ENCODE data around the gene MYLIP. TPM values are rescaled to one million over a fixed set of nuclear protein-coding genes. Genes with fewer than 3 reads are reported as not detected.
A peak's percentile ranks its signal among the peaks of the same experiment; 100 is the strongest.

The MYLIP gene
- total RNA-seq, 1 donor from 2014 or later = 95.5 TPM

DNA sequence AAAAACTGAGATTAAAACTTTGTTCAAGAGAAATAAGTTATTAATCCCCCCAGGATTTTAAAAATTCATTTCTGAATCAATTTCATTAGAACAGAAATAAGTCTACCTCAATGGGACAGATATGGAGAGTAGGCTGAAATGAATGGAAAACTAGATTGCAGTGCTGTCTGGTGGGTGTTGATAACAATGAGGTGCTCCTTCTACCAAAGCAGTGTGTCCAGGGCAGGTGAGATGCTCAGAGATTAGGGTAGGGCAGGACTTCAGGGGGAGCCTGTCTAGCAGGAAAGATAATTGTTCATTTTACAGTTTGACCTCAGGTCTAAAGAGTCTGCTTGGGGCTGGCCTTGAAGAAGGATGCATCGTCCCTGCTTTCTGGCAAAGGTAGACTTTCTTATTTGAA, 38.0 kb upstream of the MYLIP start:
- Histone ChIP-seq H3K27me3 (ENCODE audit: control insufficient read depth in 3 of 3, insufficient read depth in 3 of 3, low read length in 3 of 3) (no peaks in the 10 kb centered on the region), H3K4me3 (ENCODE audit: low read length in 3 of 3) (no peak overlapping the region), H3K9me3 (ENCODE audit: control insufficient read depth in 3 of 3, low read length in 3 of 3) (no peaks in the 10 kb centered on the region), H3K36me3 (ENCODE audit: control insufficient read depth in 3 of 3, insufficient read depth in 3 of 3, low read length in 3 of 3) (no peaks in the 10 kb centered on the region), H3K4me1 (ENCODE audit: control insufficient read depth in 3 of 3, insufficient read depth in 3 of 3, low read length in 3 of 3) (peaks cover 4 to 10% (median 9%) of the 10 kb centered on the region in 3 donors), H3K9ac (ENCODE audit: low read depth in 1 of 3, low read length in 3 of 3) (no peak overlapping the region), H3K27ac (ENCODE audit: low read depth, low read length) (no peak overlapping the region)

DNA sequence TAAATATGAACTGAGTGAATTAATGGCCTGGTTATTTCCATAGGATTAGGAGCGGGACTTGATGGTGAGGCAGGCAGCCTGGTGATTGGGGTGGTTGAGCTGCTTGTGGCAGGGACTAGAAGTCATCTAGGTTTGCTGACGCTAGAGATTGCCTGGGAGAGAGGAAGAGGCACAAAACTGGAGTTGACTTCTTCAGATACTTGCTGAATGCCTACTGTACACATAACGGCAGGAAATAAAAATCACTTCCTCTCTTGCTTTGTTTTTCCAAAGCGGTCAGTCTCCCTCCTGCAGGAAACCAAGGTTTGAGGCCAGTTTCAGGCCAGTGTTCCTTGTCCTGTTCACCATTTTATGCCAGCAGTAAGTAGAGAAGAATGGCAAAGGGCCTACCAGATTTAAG, 36.7 kb upstream of the MYLIP start:
- H3K9me3 ChIP-seq (ENCODE audit: control insufficient read depth in 3 of 3, low read length in 3 of 3) = no peaks in the 10 kb centered on the region
- H3K4me1 ChIP-seq (ENCODE audit: control insufficient read depth in 3 of 3, insufficient read depth in 3 of 3, low read length in 3 of 3) = peaks cover 6 to 10% (median 9%) of the 10 kb centered on the region in 3 donors
- no peaks in the 10 kb centered on the region for H3K27me3 ChIP-seq (ENCODE audit: control insufficient read depth in 3 of 3, insufficient read depth in 3 of 3, low read length in 3 of 3)
- no peak overlapping the region for H3K27ac ChIP-seq (ENCODE audit: low read depth, low read length)
- no peak overlapping the region for H3K4me3 ChIP-seq (ENCODE audit: low read length in 3 of 3)
- no peaks in the 10 kb centered on the region for H3K36me3 ChIP-seq (ENCODE audit: control insufficient read depth in 3 of 3, insufficient read depth in 3 of 3, low read length in 3 of 3)
- no peak overlapping the region for H3K9ac ChIP-seq (ENCODE audit: low read depth in 1 of 3, low read length in 3 of 3)

- no peaks in the 10 kb centered on the region for H3K9me3 ChIP-seq (ENCODE audit: control insufficient read depth in 3 of 3, low read length in 3 of 3)
- no peaks in the 10 kb centered on the region for H3K36me3 ChIP-seq (ENCODE audit: control insufficient read depth in 3 of 3, insufficient read depth in 3 of 3, low read length in 3 of 3)
- no peaks in the 10 kb centered on the region for H3K27me3 ChIP-seq (ENCODE audit: control insufficient read depth in 3 of 3, insufficient read depth in 3 of 3, low read length in 3 of 3)
- no peak overlapping the region for H3K27ac ChIP-seq (ENCODE audit: low read depth, low read length)
- H3K4me1 ChIP-seq (ENCODE audit: control insufficient read depth in 3 of 3, insufficient read depth in 3 of 3, low read length in 3 of 3) = peaks cover 9 to 10% (median 10%) of the 10 kb centered on the region in 3 donors
- no peak overlapping the region for H3K9ac ChIP-seq (ENCODE audit: low read depth in 1 of 3, low read length in 3 of 3)
- no peak overlapping the region for H3K4me3 ChIP-seq (ENCODE audit: low read length in 3 of 3)
These were observed 35.9 kb upstream of the MYLIP start for GRCh38 chr6:16092990-16093389.

GRCh38 chr6:16095180-16095579, 33.7 kb upstream of the MYLIP start:
- Histone ChIP-seq H3K9me3 (ENCODE audit: control insufficient read depth in 3 of 3, low read length in 3 of 3) (no peaks in the 10 kb centered on the region), H3K27me3 (ENCODE audit: control insufficient read depth in 3 of 3, insufficient read depth in 3 of 3, low read length in 3 of 3) (no peaks in the 10 kb centered on the region), H3K4me1 (ENCODE audit: control insufficient read depth in 3 of 3, insufficient read depth in 3 of 3, low read length in 3 of 3) (peaks cover 3 to 7% (median 4%) of the 10 kb centered on the region in 3 donors), H3K27ac (ENCODE audit: low read depth, low read length) (no peak overlapping the region), H3K4me3 (ENCODE audit: low read length in 3 of 3) (no peak overlapping the region), H3K36me3 (ENCODE audit: control insufficient read depth in 3 of 3, insufficient read depth in 3 of 3, low read length in 3 of 3) (no peaks in the 10 kb centered on the region), H3K9ac (ENCODE audit: low read depth in 1 of 3, low read length in 3 of 3) (no peak overlapping the region)

GRCh38 chr6:16097382-16098171, 31.3 kb upstream of the MYLIP start:
- no peaks in the 10 kb centered on the region for H3K27me3 ChIP-seq (ENCODE audit: control insufficient read depth in 3 of 3, insufficient read depth in 3 of 3, low read length in 3 of 3)
- no peak overlapping the region for H3K27ac ChIP-seq (ENCODE audit: low read depth, low read length)
- H3K9ac ChIP-seq (ENCODE audit: low read depth in 1 of 3, low read length in 3 of 3) = no peak overlapping the region
- no peaks in the 10 kb centered on the region for H3K9me3 ChIP-seq (ENCODE audit: control insufficient read depth in 3 of 3, low read length in 3 of 3)
- H3K4me3 ChIP-seq (ENCODE audit: low read length in 3 of 3) = no peak overlapping the region
- peaks cover 0 to 6% (median 4%) of the 10 kb centered on the region in 3 donors for H3K4me1 ChIP-seq (ENCODE audit: control insufficient read depth in 3 of 3, insufficient read depth in 3 of 3, low read length in 3 of 3)
- H3K36me3 ChIP-seq (ENCODE audit: control insufficient read depth in 3 of 3, insufficient read depth in 3 of 3, low read length in 3 of 3) = no peaks in the 10 kb centered on the region

DNA sequence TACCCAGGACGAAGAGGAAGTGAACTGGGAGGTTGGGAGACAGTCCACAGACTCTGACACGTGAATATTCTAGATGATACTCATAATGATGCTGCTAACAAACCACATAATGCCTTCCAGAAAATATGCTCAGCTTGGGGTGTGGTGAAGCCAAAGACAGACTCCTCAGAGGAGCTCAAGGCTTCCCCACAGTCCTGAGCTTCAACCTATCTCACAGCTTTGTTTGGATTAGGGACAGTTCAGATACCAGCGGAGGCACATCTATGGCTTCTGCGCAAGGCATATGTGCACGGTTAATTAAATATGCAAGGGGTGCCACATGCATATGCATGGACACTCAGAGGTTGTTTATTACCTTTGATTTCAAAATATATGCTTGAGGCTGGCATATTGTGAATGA, 30.7 kb upstream of the MYLIP start:
- Histone ChIP-seq H3K36me3 (ENCODE audit: control insufficient read depth in 3 of 3, insufficient read depth in 3 of 3, low read length in 3 of 3) (no peaks in the 10 kb centered on the region), H3K4me3 (ENCODE audit: low read length in 3 of 3) (no peak overlapping the region), H3K9me3 (ENCODE audit: control insufficient read depth in 3 of 3, low read length in 3 of 3) (no peaks in the 10 kb centered on the region), H3K9ac (ENCODE audit: low read depth in 1 of 3, low read length in 3 of 3) (no peak overlapping the region), H3K27ac (ENCODE audit: low read depth, low read length) (no peak overlapping the region), H3K4me1 (ENCODE audit: control insufficient read depth in 3 of 3, insufficient read depth in 3 of 3, low read length in 3 of 3) (peaks cover 0 to 6% (median 4%) of the 10 kb centered on the region in 3 donors), H3K27me3 (ENCODE audit: control insufficient read depth in 3 of 3, insufficient read depth in 3 of 3, low read length in 3 of 3) (no peaks in the 10 kb centered on the region)

GRCh38 chr6:16102208-16102607, 26.7 kb upstream of the MYLIP start:
- Histone ChIP-seq H3K9me3 (ENCODE audit: control insufficient read depth in 3 of 3, low read length in 3 of 3) (no peaks in the 10 kb centered on the region), H3K9ac (ENCODE audit: low read depth in 1 of 3, low read length in 3 of 3) (no peak overlapping the region), H3K27ac (ENCODE audit: low read depth, low read length) (no peak overlapping the region), H3K27me3 (ENCODE audit: control insufficient read depth in 3 of 3, insufficient read depth in 3 of 3, low read length in 3 of 3) (no peaks in the 10 kb centered on the region), H3K4me3 (ENCODE audit: low read length in 3 of 3) (no peak overlapping the region), H3K36me3 (ENCODE audit: control insufficient read depth in 3 of 3, insufficient read depth in 3 of 3, low read length in 3 of 3) (no peaks in the 10 kb centered on the region), H3K4me1 (ENCODE audit: control insufficient read depth in 3 of 3, insufficient read depth in 3 of 3, low read length in 3 of 3) (peaks cover 22 to 24% (median 23%) of the 10 kb centered on the region in 3 donors)

- H3K4me1 ChIP-seq (ENCODE audit: control insufficient read depth in 3 of 3, insufficient read depth in 3 of 3, low read length in 3 of 3) = peaks cover 32 to 37% (median 34%) of the 10 kb centered on the region in 3 donors
- H3K36me3 ChIP-seq (ENCODE audit: control insufficient read depth in 3 of 3, insufficient read depth in 3 of 3, low read length in 3 of 3) = no peaks in the 10 kb centered on the region
- peak overlapping the region; percentile 39 to 64 (median 63) for H3K4me3 ChIP-seq (ENCODE audit: low read length in 3 of 3)
- H3K9me3 ChIP-seq (ENCODE audit: control insufficient read depth in 3 of 3, low read length in 3 of 3) = no peaks in the 10 kb centered on the region
- H3K9ac ChIP-seq (ENCODE audit: low read depth in 1 of 3, low read length in 3 of 3) = peak overlapping the region; percentile 16 to 59 (median 58)
- H3K27me3 ChIP-seq (ENCODE audit: control insufficient read depth in 3 of 3, insufficient read depth in 3 of 3, low read length in 3 of 3) = no peaks in the 10 kb centered on the region
- peak overlapping the region; percentile 62 for H3K27ac ChIP-seq (ENCODE audit: low read depth, low read length)
These were observed 25.2 kb upstream of the MYLIP start for GRCh38 chr6:16103722-16104121.

DNA sequence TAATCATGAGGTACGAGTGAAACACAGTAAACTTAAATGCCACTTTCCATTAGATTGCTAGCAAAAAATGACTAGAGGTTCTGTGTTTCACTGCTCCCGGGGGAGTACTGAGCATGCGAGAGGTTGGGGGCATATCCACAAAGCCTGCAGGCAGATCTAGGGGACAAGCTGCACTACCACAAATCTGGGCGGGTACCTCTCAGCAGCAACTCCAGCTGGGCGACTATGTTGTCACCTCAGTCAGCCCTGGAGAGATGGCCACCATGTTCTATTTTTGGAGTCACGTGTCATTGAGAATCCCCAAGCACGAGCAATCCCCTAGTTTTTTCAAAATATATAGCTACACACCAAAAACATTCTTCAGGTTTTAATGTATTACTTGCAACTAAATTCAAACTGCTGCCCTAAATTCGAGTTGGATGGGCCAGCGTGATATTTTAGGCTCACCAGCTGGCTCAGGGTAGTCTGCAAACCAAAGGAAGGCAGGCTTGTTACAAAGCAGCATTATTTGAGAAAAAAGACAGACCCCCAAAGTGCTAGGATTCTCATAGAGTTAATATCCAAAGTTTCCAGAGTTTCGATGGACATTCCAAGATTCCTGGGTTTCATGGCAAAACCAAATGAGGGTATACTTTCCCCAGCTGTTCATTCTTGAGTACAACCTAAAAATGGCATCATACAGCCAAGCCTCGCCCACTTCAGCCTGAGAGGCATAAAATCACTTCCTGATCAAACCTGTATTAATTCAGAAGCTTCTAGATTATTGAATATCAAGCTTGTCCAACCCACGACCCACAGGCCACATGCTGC, 24.1 kb upstream of the MYLIP start:
- Histone ChIP-seq H3K4me3 (ENCODE audit: low read length in 3 of 3) (peak overlapping the region in 1 of 3 donors; percentile 17), H3K9ac (ENCODE audit: low read depth in 1 of 3, low read length in 3 of 3) (no peak overlapping the region), H3K27ac (ENCODE audit: low read depth, low read length) (peak overlapping the region; percentile 62), H3K9me3 (ENCODE audit: control insufficient read depth in 3 of 3, low read length in 3 of 3) (no peaks in the 10 kb centered on the region), H3K4me1 (ENCODE audit: control insufficient read depth in 3 of 3, insufficient read depth in 3 of 3, low read length in 3 of 3) (peaks cover 44 to 48% (median 45%) of the 10 kb centered on the region in 3 donors), H3K27me3 (ENCODE audit: control insufficient read depth in 3 of 3, insufficient read depth in 3 of 3, low read length in 3 of 3) (no peaks in the 10 kb centered on the region), H3K36me3 (ENCODE audit: control insufficient read depth in 3 of 3, insufficient read depth in 3 of 3, low read length in 3 of 3) (no peaks in the 10 kb centered on the region)

DNA sequence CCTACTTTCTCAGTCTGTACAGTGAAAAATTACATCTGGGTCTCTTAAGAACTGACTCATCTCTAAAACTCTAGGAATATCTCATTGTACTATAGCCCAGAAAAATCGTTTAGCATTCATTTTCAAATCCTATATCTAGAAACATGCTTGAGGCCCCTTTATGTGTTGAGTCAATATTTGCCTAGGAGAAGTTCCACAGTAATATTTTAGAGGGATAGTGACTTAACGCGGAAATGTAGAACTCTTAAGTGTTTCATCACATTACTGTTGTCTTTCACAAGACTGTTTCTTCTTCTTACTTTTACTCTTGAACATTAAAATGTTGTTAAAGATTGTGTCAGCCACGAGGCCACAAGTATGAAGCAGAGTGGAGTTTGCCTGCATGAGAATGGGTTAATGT, 23.0 kb upstream of the MYLIP start:
- H3K36me3 ChIP-seq (ENCODE audit: control insufficient read depth in 3 of 3, insufficient read depth in 3 of 3, low read length in 3 of 3) = no peaks in the 10 kb centered on the region
- H3K4me1 ChIP-seq (ENCODE audit: control insufficient read depth in 3 of 3, insufficient read depth in 3 of 3, low read length in 3 of 3) = peaks cover 47 to 54% (median 50%) of the 10 kb centered on the region in 3 donors
- no peak overlapping the region for H3K9ac ChIP-seq (ENCODE audit: low read depth in 1 of 3, low read length in 3 of 3)
- H3K9me3 ChIP-seq (ENCODE audit: control insufficient read depth in 3 of 3, low read length in 3 of 3) = no peaks in the 10 kb centered on the region
- H3K27me3 ChIP-seq (ENCODE audit: control insufficient read depth in 3 of 3, insufficient read depth in 3 of 3, low read length in 3 of 3) = no peaks in the 10 kb centered on the region
- H3K4me3 ChIP-seq (ENCODE audit: low read length in 3 of 3) = no peak overlapping the region
- H3K27ac ChIP-seq (ENCODE audit: low read depth, low read length) = no peak overlapping the region
